Activated naive CD4-positive, alpha-beta T cell treated with anti-CD3 and anti-CD28 coated beads, Interleukin-2, amount 50 U/mL, for 24 hours (primary cell): Measurements from ENCODE around the gene PMIS2.
A peak's percentile ranks its signal among the peaks of the same experiment; 100 is the strongest.

ENCODE experiments used
- H3K27ac Mint-ChIP-seq: one replicate; pipeline ENCODE4 v1.8.0; 2021; ENCODE audit warnings: mild to moderate bottlenecking, mixed read lengths
- H3K27me3 Mint-ChIP-seq: one replicate; pipeline ENCODE4 v1.8.0; 2021; ENCODE audit warnings: mixed read lengths
- H3K36me3 Mint-ChIP-seq: one replicate; pipeline ENCODE4 v1.8.0; 2021; ENCODE audit warnings: mixed read lengths
- H3K4me1 Mint-ChIP-seq: one replicate; pipeline ENCODE4 v1.8.0; 2021; ENCODE audit warnings: mixed read lengths
- H3K4me3 Mint-ChIP-seq: one replicate; pipeline ENCODE4 v1.8.0; 2021; ENCODE audit warnings: mild to moderate bottlenecking, mixed read lengths
- H3K9me3 Mint-ChIP-seq: one replicate; pipeline ENCODE4 v1.8.0; 2021; ENCODE audit warnings: mixed read lengths

PMIS2 gene

DNA sequence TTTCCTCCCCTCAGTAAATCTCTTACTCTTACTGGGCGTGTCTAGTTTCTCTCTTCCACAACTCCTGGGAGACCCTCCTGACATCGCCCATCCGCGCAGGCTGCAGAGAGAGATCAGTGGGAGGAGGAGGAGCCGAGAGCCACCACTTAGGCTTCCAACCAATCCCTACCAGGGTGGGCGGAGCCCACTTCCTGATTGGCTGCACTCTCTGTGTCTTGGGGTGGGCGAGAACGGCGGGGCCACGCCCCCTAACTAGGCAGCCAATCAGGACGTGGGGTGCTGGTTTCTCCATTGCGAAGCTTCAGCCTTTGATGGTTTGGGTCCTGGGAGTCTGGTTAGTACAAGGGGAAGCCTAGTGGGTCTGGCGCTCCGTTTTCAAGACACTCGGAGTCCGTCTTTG lies at the start of gene PMIS2:
PMIS2 (plus strand) TSS at position 326 of the 400 bp plus-strand sequence. CDS start 87 bp downstream, outside the sequence.
- no peak within 1 kb of the TSS for H3K27ac Mint-ChIP-seq

DNA sequence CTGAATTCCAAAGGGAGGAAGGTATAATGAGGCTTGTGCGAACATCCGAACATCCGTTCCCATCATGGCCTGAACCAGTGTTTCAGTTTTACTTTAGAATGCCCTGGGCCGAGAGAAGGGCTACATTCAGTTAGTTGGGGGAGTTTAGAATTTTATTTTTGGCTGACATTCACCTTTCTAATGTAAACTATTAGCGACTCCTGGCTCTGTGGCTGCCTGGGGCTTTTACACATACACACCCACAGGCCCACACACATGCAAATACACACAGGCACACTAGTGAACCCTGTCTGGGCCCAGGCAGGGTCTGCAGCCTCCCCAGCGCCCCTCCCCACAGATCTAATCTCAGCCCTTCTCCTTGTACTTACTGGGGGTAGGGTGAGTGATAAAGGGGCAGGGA lies 46.7 kb upstream of the PMIS2 start:
- Mint-ChIP-seq H3K36me3 (no peaks in the 10 kb centered on the region), H3K27ac (no peak overlapping the region), H3K9me3 (no peaks in the 10 kb centered on the region), H3K4me3 (no peak overlapping the region), H3K4me1 (peaks cover 6% of the 10 kb centered on the region), H3K27me3 (no peaks in the 10 kb centered on the region)

More for the DNA sequence above, at the start of gene PMIS2:
- Mint-ChIP-seq H3K36me3 (no peaks in the 10 kb centered on the region), H3K4me1 (no peaks in the 10 kb centered on the region), H3K9me3 (no peaks in the 10 kb centered on the region), H3K4me3 (no peak within 1 kb of the TSS), H3K27me3 (peaks cover 3% of the 10 kb centered on the region)

GRCh38 chr19:35539850-35540249 lies 46.1 kb upstream of the PMIS2 start:
- Mint-ChIP-seq H3K9me3 (no peaks in the 10 kb centered on the region), H3K27me3 (no peaks in the 10 kb centered on the region), H3K27ac (no peak overlapping the region), H3K4me1 (peaks cover 9% of the 10 kb centered on the region), H3K4me3 (no peak overlapping the region), H3K36me3 (no peaks in the 10 kb centered on the region)

GRCh38 chr19:35540356-35540927 lies 45.5 kb upstream of the PMIS2 start:
- no peaks in the 10 kb centered on the region for H3K27me3 Mint-ChIP-seq
- no peaks in the 10 kb centered on the region for H3K36me3 Mint-ChIP-seq
- no peak overlapping the region for H3K4me3 Mint-ChIP-seq
- peaks cover 9% of the 10 kb centered on the region for H3K4me1 Mint-ChIP-seq
- peak overlapping the region; percentile 36 for H3K27ac Mint-ChIP-seq
- no peaks in the 10 kb centered on the region for H3K9me3 Mint-ChIP-seq

GRCh38 chr19:35542209-35542608 lies 43.8 kb upstream of the PMIS2 start:
- Mint-ChIP-seq H3K4me3 (no peak overlapping the region), H3K4me1 (peaks cover 21% of the 10 kb centered on the region), H3K36me3 (peaks cover 1% of the 10 kb centered on the region), H3K27me3 (no peaks in the 10 kb centered on the region), H3K27ac (no peak overlapping the region), H3K9me3 (no peaks in the 10 kb centered on the region)

DNA sequence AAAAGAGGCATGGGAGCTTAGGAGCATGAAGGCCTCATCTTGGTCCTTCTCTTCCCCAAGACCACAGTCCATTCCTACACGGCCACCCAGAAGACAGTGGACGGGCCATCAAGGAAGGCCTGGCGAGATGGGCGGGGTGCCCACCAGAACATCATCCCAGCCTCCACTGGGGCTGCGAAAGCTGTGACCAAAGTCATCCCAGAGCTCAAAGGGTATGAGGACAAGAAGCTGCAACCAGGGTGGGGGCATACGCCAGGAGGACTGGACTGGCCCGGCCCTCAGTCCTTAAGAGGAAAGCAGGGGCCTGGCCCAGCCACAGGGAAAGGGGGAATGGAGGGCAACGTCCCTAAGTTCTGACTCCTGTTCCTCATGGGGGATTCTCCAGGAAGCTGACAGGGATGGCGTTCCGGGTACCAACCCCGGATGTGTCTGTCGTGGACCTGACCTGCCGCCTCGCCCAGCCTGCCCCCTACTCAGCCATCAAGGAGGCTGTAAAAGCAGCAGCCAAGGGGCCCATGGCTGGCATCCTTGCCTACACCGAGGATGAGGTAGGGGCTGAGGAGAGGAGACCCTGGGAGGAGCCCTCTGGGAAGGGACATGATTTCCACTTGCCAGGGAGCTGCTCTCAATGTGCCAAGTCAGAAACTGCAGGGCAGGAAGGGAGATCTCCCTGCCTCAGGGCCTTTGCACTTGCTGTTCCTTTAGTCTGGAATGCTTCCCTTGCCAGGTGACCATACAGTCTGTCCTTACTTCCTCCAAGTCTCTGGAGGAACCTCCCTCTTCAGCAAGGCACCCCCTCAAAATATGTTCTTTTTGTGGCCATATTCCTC lies 42.5 kb upstream of the PMIS2 start:
- Mint-ChIP-seq H3K27me3 (no peaks in the 10 kb centered on the region), H3K27ac (no peak overlapping the region), H3K36me3 (peaks cover 3% of the 10 kb centered on the region), H3K4me1 (peaks cover 27% of the 10 kb centered on the region), H3K4me3 (peak overlapping the region; percentile 92), H3K9me3 (no peaks in the 10 kb centered on the region)

DNA sequence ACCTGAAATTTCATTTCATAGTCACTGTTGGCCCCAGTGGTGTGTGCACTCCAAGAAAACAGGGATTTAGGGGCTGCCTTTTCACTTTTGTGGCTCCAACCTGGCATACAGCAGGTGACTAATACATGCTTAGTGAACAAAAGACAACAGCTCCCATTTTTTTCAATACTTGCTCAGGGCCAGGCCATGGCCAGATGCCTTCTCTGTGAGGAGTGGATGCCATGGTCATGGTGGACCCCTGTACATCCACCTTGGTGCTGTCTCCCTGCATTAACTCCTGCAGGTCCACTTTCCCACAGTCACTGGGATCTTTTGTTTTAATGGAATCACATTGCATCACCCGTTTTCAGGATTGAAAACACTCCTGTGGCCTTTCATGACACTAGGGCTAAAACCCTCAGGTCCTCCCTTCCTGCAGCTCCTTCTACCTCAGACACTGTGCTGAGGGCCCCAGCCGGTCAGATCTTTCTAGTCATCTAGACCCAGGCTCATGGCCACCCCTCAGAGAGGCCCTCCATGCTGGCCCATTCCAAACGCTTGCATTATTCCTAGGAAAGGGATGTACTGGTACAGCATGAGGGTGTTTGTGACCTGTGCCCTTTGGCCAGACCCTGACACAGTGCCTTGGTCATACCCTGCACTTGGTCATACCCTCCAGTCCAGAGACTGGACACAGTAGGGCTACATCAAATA lies 41.7 kb upstream of the PMIS2 start:
- H3K27ac Mint-ChIP-seq = peak overlapping the region; percentile 77
- H3K27me3 Mint-ChIP-seq = no peaks in the 10 kb centered on the region
- H3K4me3 Mint-ChIP-seq = peak overlapping the region; percentile 92

GRCh38 chr19:35545001-35545854 lies 40.7 kb upstream of the PMIS2 start, which contains the start of gene TMEM147:
Gene TMEM147 (plus strand): TSS chr19:35545626. CDS start chr19:35545740, 114 bp downstream.
- Mint-ChIP-seq H3K4me3 (peak within 1 kb of the TSS; percentile 95), H3K4me1 (peaks cover 37% of the 10 kb centered on the region), H3K9me3 (no peaks in the 10 kb centered on the region), H3K27ac (peak within 1 kb of the TSS; percentile 96), H3K36me3 (peaks cover 9% of the 10 kb centered on the region), H3K27me3 (no peaks in the 10 kb centered on the region)

More for the DNA sequence above, 41.7 kb upstream of the PMIS2 start:
- Mint-ChIP-seq H3K9me3 (no peaks in the 10 kb centered on the region), H3K36me3 (peaks cover 8% of the 10 kb centered on the region), H3K4me1 (peaks cover 35% of the 10 kb centered on the region)

GRCh38 chr19:35545855-35546381 lies 40.1 kb upstream of the PMIS2 start:
- H3K4me1 Mint-ChIP-seq = peaks cover 37% of the 10 kb centered on the region
- peaks cover 11% of the 10 kb centered on the region for H3K36me3 Mint-ChIP-seq
- peak overlapping the region; percentile 95 for H3K4me3 Mint-ChIP-seq
- H3K27ac Mint-ChIP-seq = peak overlapping the region; percentile 96
- H3K9me3 Mint-ChIP-seq = no peaks in the 10 kb centered on the region
- no peaks in the 10 kb centered on the region for H3K27me3 Mint-ChIP-seq

- Mint-ChIP-seq H3K4me1 (peaks cover 37% of the 10 kb centered on the region), H3K4me3 (peak overlapping the region; percentile 95), H3K27ac (peak overlapping the region; percentile 96), H3K9me3 (no peaks in the 10 kb centered on the region), H3K36me3 (peaks cover 12% of the 10 kb centered on the region), H3K27me3 (no peaks in the 10 kb centered on the region)
Measured at GRCh38 chr19:35546532-35546931, 39.4 kb upstream of the PMIS2 start.

GRCh38 chr19:35549174-35549788 lies 36.7 kb upstream of the PMIS2 start:
- Mint-ChIP-seq H3K4me3 (no peak overlapping the region), H3K9me3 (no peaks in the 10 kb centered on the region), H3K27ac (peak overlapping the region; percentile 5), H3K36me3 (peaks cover 12% of the 10 kb centered on the region), H3K4me1 (peaks cover 35% of the 10 kb centered on the region), H3K27me3 (no peaks in the 10 kb centered on the region)

DNA sequence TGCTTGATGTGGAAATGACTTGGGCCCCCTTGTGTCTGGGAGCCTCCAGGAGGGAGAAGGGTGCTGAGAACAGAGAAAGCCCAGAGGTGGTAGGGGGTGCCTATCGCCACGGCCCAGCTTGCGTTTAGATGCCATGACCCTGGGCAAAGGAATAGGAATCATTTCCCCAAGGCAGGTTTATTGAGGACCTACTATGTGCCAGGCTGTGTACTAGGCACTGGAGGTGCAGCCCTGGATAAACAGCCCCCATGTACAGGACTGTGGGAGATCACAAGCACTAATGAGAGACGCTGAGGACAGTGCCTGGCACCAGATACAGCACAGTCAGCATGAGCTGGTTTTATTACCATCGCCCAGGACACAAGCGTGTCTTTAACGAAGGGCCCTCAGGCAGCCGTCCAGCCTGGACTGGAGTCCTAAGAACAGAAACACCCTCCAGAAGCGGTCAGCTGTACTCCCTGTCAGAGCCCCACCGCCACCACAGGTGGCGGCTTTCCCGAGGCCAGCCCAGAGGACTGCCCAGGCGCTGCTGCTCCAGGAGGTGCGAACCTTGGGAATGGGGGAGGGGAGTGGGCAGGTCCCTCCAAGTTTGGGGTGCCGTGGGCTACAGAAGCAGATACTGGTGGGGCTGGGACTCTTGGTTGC lies 36.0 kb upstream of the PMIS2 start:
- H3K4me3 Mint-ChIP-seq = no peak overlapping the region
- H3K27me3 Mint-ChIP-seq = no peaks in the 10 kb centered on the region
- H3K4me1 Mint-ChIP-seq = peaks cover 28% of the 10 kb centered on the region
- H3K9me3 Mint-ChIP-seq = no peaks in the 10 kb centered on the region
- H3K36me3 Mint-ChIP-seq = peaks cover 12% of the 10 kb centered on the region
- no peak overlapping the region for H3K27ac Mint-ChIP-seq

- H3K27ac Mint-ChIP-seq = no peak overlapping the region
- no peaks in the 10 kb centered on the region for H3K9me3 Mint-ChIP-seq
- no peak overlapping the region for H3K4me3 Mint-ChIP-seq
- no peaks in the 10 kb centered on the region for H3K27me3 Mint-ChIP-seq
- peaks cover 25% of the 10 kb centered on the region for H3K4me1 Mint-ChIP-seq
- H3K36me3 Mint-ChIP-seq = peaks cover 12% of the 10 kb centered on the region
Measured at GRCh38 chr19:35551091-35551810, 34.7 kb upstream of the PMIS2 start.
